Forelimb muscle (tissue), 1 donor: ENCODE results near the gene RTN4R. TPM values are rescaled to one million over a fixed set of nuclear protein-coding genes. Genes with fewer than 3 reads are reported as not detected.
"Not testable (repeated sequence)": the region's sequence is repeated elsewhere in the genome, so short reads cannot be mapped to it uniquely, and the experiment has no call there.

Experiments
- DNase-seq: peaks from one replicate; pipeline ENCODE4 v3.0.0-alpha.2; 2013; ENCODE audit warnings: low read depth
- polyA plus RNA-seq: library from polyadenylated mRNA; unstranded; fragments of 120-200 nt; gene quantifications from one replicate; pipeline ENCODE4 v1.2.1, GENCODE V29; 2013; ENCODE audit not compliant: insufficient read length

The RTN4R gene
- polyA plus RNA-seq, 1 donor: 19.9 TPM

DNA sequence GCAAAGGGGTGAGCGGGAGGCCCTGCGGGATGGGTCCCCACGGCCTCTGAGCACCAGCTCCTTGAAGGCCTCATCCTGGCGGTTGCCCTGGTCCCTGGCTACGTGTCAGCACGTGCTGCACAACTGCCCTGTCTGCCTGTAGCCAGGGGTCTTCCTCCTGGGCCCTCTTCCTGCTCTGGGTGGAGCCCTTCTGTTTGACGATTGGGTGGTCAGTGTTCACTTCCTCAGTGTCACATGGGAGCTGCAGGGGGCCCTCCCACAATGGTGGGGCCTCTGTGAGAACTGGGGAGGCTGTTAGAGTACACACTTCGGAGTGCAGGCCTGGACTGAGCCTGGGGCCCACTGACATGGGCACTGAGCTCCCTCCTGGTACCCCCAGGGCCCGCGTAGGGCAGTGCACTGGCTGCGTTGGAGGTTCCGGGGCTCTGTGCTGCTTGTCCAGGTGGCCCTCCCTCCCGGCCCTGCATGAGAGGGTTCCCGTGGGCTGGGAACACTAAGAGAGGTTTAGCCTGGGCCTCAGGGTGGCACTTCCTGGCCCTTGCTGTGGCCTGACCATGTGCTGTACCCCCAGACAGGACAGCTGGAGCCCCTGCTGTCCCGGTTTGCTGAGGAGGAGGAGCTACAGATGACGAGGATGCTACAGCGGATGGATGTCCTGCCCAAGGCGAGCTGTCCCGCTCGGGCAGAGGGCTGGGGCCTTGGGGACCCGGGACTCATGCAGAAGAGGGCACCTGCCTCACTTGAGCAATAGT is 38.0 kb upstream of the RTN4R start:
- DNase-seq: no peak

DNA sequence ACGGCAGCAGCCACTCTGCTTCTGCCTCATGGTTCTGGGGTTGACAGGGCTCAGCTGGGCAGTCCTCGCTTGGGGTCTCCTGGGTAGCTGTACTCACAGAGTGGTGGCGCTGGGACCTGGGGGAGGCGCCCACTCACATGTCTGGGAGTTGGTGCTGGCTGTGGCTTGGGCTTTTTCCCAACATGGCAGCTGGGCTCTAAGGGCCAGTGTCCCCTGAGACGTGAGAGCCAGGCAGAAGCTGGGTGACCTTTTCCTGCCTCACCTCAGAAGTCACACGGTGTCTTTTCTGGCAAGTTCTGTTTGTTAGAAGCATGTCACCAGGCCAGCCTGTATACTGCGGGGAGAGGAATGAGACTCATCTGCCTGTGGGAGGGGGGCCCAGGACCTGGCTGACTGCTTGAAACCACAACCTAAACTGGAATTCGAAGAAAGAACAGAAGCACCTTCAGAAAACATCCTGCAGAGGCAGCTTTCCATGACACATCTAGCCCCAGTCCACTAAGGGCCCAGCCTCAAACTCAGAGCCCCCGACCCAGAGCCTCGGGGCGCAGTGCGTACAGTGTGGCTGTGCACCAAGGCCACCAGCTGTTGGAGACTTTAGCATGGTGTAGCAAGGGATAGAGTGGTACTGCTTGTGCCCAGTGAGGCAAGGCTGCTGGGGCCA is 37.2 kb upstream of the RTN4R start:
- not testable (repeated sequence) for DNase-seq

DNA sequence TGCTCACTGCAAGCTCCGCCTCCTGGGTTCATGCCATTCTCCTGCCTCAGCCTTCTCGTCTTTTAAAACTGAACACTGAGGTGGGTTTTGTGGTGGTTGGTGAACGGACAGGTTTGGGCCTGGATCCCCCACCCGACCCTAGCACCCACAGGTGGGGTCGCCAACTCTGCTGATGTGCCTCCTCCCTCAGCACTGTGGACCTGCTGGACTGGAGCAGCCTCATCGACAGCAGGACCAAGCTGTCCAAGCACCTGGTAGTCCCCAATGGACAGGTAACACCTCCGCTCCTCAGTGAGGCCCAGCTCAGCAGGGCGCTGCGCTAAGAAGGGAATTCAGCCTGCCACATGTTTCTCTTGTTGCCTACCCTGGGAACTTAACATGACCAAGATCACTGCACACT is 36.5 kb upstream of the RTN4R start:
- no peak for DNase-seq

DNA sequence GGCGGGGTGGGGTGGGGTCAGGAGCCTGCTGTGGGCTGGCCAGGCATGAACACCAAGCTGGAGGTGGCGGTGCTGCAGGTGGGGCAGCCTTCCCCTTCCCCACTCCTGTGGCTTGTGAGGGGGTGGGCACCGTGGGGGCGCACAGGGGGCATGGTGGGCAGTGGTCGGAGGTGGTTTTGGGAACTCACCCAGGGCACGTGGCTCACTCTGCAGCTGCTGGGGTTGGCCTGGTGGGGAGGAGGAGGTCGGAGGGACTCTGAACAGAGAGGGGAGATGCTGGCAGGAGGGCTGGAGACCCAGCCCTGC is 35.1 kb upstream of the RTN4R start:
- not testable (repeated sequence) for DNase-seq

DNA sequence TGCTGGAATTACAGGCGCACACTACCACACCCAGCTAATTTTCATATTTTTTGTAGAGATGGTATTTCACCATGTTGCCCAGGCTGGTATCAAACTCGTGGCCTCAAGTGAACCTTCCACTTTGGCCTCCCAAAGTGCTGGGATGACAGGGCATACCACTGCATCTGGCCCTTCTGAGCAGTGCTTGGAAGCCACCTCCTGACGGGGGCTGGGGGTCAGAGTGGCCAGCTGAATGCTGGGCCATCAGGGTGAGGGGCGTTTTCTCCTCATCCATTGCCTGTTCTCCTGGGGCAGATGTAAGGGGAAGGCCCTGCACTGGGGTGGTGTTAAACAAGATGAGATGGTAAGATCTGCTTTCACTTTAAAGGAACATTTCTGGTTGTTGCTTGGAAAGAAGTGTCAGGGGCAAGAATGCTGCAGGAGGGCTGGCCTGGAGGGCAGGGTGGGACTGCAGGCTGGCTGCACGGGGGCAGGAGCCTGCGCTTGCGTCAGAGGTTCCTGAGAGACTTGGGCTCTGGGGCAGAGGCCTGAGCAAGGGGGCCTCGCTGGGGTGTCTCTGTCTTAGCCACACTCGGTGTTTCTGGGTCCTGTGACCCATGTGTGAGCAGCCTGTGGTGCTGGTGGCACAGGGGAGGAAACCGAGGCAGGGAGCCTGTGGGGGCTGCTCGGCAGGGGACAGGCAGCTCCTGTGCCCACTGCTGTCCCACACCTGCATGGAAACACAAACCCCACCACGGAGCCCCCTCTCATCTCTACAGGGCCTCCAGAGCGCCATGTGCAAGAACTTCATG is 34.5 kb upstream of the RTN4R start:
- DNase-seq: no peak

DNA sequence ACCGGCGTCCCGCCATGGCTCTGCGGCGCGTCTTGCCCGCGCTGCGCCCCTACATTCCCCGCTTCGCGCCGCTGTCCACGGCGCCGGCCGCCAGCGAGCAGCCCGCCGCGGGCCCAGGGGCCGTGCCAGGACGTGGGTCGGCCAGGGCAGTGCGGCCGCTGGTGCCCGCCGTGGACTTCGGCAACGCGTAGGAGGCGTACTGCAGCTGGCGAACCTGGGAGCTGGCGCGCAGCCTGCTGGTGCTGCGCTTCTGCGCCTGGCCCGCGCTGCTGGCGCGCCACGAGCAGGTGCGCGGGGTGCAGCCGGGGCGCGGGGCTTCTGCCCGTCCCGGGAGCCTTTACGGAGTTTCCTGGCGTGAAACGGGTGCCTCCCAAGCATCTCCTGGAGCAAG is 31.6 kb upstream of the RTN4R start:
- no peak for DNase-seq

DNA sequence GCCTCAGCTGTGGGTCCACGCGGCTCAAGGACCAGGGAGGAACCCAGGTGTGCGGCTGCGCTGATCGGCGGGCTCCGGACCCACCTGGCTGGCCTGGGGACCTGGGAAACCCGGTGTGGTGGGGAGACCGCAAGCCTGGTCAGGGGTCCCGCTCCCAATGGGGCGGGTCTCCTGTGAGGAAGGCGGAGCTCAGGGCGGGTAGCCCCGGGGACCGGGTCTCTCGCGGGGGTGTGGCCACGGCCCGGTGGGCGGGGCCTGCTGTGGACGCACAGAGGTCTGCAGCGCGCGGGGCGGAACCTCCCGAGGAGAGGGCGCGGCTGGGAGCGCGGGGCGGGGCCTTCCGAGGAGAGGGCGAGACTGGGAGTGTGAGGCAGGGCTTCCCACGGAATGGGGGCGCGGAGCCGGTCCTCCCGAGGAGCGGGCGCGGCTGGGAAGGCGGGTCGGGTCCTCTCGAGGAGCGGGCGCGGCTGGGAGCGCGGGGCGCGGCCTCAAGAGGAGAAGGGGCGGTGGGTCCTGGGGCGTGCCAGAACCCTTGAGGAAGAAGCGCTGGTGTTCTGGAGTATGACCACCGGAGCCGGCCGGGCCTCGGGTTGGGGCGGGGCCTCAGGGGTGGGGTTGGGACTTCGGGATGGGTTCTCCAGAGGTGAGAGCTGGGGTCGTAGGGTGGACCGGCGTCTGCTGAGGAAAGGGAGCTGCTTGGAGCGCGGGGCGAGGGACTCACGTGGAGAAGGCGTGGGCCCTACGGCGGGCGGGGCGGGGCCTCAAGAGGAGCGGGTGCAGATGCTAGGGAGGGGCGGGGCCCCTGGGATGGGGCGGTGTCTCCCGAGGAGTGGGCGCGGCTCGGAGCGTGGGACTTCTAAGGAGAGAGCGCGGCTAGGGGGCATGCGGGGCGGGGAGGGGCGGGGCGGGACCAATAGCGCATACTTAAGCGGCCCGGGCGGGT is 31.0 kb upstream of the RTN4R start:
- no peak for DNase-seq

DNA sequence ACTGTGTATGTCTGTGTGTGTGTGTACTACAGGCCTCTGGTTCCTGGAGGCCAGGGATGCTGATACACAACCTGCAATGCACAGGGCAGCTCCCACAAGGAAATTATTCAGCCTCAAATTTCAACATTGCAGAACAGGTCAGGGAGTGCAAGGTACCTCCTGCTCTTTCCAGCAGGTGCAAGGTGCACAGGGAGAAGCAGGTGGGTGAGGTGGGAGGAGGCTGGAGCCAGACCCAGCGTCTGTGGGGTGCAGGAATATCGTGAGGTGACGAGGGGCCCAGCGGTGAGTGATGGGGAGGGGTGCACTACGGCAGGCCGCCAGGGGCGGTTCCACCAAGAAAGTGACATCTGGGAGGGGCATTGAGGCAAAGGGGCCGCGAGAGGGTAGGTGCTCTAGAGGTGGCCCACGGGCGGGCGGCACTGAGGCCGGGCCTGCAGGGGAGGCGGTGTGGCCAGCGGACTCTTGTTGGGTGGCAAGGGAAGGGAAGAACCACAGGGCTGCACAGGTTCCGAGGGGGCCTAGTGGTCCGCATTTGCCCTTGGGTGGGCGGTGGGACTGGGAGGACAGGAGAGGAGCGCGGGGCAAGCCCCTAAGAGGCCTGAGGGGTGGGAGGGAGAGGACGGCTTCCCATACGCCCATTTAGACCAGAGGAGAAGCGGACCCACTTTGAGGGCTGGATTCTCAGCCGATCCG is 30.1 kb upstream of the RTN4R start:
- no peak for DNase-seq

DNA sequence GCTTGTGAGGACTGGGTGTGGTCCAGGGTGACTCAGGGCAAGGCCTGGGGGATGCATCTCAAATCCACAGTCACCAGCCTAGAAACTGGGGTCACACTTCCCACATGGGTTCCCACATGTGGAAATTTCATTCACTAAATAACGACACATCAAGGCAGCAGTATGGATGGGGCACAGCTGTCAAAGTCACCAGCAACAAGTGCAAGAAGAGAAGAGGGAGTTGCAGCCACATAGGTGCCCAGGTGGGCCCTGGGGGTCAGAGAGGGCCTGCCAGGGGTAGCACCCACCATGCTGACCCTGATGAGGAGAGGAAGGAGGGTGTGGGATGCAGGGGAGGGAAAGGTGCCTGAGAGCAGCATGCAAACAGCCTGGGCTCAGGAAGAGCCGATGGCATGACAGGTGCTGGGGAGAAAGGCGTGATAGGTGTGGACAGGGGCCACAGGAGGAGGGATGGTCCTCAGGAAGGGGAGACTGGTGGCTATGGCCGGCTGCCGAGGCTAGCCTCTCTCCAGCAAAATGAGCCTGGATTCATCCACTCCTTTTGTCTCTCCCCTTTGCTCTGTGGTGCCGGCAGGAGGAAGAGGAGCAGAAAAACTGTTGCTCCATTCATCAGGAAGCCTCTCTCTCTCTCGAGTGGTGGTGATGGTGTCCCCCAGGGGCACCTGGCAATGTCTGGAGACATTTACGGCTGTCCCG is 29.4 kb upstream of the RTN4R start:
- DNase-seq: no peak

DNA sequence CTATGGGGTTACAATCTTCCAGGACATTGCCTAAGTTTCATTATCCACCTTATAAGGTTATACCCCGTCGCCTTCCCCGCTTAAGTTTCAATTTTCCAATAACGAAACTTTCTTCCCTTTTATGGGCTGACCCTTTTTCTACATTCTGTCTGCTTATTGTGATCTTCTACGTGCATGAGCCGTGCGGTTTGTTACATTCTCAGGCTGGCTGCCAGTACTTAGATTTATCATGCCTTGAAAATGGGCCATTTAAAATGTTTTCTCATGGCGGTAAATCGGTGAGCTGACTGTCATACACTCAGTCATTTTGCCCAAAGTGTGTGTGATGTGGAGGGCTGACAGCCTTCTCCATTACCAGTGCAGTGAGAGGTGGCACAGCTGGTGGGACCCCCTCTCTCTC is 28.5 kb upstream of the RTN4R start:
- no peak for DNase-seq

DNA sequence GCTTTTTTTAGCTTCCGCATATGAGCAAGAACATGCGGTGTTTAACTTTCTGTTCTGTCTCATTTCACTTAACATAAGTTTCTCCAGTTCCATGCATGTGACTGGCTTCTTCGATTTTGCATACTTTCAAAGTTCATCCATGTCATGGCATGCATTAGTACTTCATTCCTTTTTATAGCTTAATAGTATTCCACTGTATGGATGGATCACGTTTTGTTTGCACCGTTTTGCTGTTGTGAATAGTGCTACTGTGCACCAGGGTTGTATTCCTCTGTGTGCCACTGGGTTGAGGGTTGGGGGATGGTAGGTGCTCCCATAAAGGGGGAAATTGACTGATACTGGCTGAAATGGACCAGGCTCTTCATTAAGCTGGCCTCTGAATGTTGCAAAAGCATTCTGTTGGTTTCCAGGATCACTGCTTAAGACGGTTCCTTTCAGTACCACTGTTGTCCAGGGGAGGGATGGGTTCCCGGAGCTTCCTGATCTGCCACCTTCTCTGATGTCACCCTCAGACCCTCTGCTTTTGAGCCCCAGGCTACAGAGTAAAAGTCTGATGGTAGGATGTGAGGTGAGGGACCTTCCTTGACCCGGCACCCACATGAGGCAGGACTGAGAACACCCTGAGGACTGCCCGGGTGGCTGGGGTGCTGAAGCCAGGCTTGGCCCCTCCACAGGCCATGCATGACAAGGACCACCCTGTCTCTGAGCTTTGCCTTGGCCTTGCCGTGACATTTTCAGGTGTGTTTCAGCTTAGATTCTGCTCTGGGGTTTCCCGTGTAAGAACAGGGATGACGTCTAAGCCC is 27.3 kb upstream of the RTN4R start:
- no peak for DNase-seq

DNA sequence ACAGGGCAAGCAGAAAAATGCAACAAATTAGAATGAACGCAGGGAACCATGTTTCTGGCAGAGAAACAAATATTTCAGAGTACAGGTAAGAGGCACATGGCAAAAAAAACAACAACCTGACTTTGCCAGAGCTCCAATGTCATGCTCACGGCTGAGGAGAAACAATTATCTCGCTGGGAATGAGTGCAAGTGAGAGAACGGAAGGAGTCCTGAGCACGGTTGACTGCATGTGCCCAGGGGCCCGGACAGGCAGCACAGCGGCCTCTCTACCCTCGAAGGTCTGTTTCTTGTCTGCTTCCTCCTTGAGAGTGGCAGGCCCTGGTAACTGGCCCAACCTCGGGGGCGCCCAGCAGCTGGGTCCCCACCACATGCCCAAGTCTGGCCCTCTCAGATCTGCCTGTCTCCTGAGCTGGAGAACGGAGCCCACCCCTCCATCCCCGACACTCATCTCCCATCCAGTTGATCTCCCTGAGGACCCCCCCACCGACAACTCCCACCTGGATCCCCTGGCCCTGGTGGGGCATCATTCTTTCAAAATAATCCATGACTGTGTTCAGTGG is 24.6 kb upstream of the RTN4R start:
- no peak for DNase-seq

DNA sequence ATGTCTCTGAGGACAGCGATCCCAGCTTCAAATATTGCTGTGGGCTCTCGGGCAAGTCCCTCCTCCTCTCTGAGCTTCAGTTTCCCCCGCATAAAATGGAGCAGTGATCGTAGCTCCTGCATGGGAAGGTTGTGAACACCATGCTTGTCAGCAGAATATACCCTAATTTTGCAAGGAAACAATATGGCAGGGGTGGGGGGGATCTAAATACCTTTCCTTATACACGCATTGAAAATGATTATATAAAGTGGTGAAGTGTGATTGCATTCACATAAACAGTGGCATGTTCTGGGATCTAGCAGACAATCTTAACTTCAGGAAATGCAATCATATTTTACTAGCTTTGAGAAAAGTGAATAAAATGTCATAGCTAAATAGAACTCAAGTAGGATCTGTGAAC is 24.0 kb upstream of the RTN4R start:
- DNase-seq: no peak

DNA sequence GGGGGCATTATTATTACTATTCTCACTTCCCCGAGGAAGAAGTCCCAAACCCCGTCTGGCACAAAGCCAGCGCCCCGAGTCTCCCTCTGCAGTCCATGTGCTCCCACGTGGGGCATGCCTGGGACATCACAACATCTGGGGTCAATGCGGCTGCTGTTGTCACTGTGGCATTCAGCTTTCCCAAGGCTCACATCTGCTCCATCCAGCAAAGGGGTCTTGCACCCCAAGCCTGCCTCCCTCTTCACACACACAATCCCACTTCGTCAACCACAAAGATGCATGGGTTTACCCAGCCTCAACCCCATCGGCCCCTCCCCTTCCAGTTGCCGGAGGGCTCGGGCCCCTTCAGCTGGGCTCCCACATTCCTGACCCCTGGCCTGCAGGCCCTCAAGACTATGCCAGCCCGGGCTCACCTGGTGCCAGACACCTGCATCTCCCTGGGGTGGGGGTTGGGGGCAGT is 23.5 kb upstream of the RTN4R start:
- DNase-seq: no peak

DNA sequence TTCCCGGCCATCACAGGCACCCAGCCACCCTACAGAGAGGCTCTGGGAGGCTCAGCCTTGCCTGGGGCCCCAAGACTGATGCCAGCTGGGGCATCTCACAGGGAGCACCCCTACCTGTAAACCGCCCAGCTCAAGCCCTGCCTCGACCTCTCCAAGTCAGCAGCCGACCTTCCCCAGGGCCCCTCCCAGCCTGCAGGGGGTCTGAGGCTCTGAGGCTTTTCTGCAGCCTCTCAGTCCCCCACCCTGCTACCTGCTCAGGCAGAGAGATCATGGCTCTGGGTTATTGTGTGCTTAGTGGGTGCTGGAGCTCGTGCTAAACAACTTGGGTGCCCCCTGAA is 23.1 kb upstream of the RTN4R start:
- DNase-seq: no peak

DNA sequence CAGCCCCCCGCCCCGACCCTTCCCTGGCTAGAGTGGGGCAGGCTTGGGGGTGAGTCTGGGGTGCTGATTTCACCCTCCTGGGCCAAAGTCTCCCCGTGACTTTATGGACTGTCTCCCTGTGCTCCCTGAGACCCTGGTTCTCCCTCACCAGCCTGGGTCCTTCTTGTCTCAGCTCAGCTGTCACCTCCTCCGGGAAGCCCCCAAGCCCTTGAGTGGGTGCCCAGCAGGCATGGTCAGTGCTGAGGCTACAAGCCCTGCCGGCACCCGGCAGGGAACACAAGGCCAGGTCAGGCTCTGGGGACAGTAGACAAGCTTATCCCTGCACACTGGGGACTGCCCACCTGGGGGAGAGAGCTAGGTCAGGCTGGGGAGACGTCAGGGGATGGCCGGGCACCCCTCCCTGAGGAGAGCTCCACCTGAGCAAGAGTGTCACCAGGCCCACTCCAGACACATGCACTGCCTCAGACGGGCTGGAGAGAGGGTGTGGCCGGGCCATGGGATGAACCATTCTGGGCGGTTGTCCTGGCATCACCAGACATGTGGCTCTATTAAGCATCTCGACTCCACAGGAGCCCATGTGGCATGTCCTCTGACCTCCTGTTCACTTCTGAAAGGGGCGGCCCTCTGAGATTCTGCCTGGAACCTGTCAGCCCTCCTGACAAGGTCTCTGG is 22.6 kb upstream of the RTN4R start:
- DNase-seq: no peak

DNA sequence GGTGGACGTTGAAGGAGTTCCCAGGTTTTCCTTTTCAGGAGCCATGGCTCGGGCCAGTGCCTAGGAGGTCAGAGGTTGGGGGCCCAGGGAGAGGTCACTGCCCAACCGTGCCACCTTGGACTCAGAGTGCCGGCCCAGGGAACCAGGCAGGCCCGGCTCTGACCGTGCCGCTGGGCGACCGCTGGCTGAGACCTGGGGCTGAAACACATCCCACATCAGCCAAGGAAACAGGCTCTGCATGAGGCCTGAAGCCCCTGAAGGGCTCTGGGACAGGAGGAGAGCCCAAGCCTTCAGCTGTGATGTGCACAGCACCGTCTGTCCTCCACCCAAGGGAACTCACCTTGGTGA is 21.9 kb upstream of the RTN4R start:
- DNase-seq: no peak

DNA sequence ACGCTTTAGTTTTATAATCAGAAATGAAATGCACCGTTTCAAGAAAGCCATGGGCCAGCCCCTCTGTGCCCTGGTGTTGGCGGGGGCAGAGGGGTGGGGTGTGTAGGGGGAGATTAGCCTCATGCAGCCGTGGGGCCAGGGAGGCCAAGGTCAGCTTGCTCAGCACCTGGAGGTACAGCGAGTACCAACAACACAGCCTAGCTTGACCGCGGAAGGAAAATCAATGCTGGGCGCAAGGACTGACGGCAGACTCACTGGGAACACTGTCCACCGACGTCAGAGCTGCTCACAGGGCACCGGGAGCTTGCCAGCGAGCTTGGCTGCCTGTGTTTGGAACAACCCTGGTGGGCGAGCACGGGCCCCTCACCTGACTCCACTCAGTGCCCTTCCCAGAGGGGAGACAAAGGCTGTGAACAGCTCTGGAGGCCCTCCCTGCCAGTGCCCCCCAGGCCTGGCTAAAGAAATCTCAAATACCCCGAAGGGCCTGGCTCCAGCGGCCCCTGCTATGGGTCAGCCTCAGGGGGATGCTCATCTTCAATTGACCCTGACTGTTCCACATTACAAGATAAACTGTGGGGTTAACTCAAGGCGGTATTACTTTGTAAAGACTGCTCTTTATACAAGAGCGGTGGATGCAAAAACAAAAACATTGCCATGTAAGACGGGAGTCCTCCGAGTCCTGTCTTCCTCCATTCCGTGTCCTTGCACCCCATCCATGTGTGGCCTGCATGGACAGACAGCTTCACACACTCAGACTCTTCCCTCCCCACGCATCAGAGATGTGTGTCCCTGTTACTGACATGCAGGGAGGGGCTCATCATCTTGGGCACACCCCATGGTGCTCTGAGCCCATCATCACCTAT is 21.3 kb upstream of the RTN4R start:
- DNase-seq: not testable (repeated sequence)
